HUDEP-2 (cell line): Measurements from ENCODE around the gene TNIK.

ENCODE experiments used
- DNase-seq, 76 experiments: peaks; one replicate each; lab custom pipeline; 2025; ENCODE audit not compliant: unreplicated experiment in 76 of 76; lab: John Stamatoyannopoulos, UW

Gene TNIK

GRCh38 chr3:171068658-171069057 lies 391.5 kb downstream of the TNIK start:
- no peak for DNase-seq

GRCh38 chr3:171066206-171066605 lies 394.0 kb downstream of the TNIK start:
- DNase-seq = no peak

GRCh38 chr3:171065732-171066131 lies 394.5 kb downstream of the TNIK start:
- no peak for DNase-seq

GRCh38 chr3:171064461-171064860 lies 395.7 kb downstream of the TNIK start:
- no peak for DNase-seq

- no peak for DNase-seq
Measured at GRCh38 chr3:171061749-171062148, 398.5 kb downstream of the TNIK start.

- DNase-seq = no peak
Measured at GRCh38 chr3:171059978-171060377, 400.2 kb downstream of the TNIK start.

GRCh38 chr3:171058873-171059603 lies 401.2 kb downstream of the TNIK start:
- DNase-seq = no peak

- no peak for DNase-seq
Measured at GRCh38 chr3:171058058-171058457, 402.1 kb downstream of the TNIK start.

GRCh38 chr3:171057072-171057471 lies 403.1 kb downstream of the TNIK start:
- DNase-seq = no peak

- DNase-seq = no peak
Measured at GRCh38 chr3:171056528-171056927, 403.7 kb downstream of the TNIK start.

GRCh38 chr3:171055336-171056178 lies 404.6 kb downstream of the TNIK start:
- no peak for DNase-seq

GRCh38 chr3:171054921-171055320 lies 405.3 kb downstream of the TNIK start:
- no peak for DNase-seq

GRCh38 chr3:171054231-171054630 lies 406.0 kb downstream of the TNIK start:
- no peak for DNase-seq

- DNase-seq = peak in 44 of 76 experiments; percentile 2 to 51 (median 25)
Measured at GRCh38 chr3:171049861-171050444, 410.3 kb downstream of the TNIK start.

- no peak for DNase-seq
Measured at GRCh38 chr3:171046760-171047159, 413.4 kb downstream of the TNIK start.

GRCh38 chr3:171044835-171045793 lies 415.1 kb downstream of the TNIK start:
- no peak for DNase-seq

GRCh38 chr3:171044384-171044783 lies 415.8 kb downstream of the TNIK start:
- DNase-seq = no peak

- no peak for DNase-seq
Measured at GRCh38 chr3:171039674-171040073, 420.5 kb downstream of the TNIK start.

GRCh38 chr3:171038342-171038741 lies 421.9 kb downstream of the TNIK start:
- DNase-seq = no peak

GRCh38 chr3:171028779-171029232 lies 431.4 kb downstream of the TNIK start:
- no peak for DNase-seq
